A549 (cell line): Measurements from ENCODE around the gene ADORA1. TPM values are rescaled to one million over a fixed set of nuclear protein-coding genes. Genes with fewer than 3 reads are reported as not detected.

Experiments used
- ATAC-seq, 2 experiments: fragments of 200-7000 bp in 1 of 2; fragments of >200 bp in 1 of 2; cut with Nextera tagmentation in 1 of 2; cut with Tn5 transposase in 1 of 2; 3 replicates each; pipeline versions ENCODE4 v1.8.0 to v1.9.1; 2018 to 2020; ENCODE audit warnings: mild to moderate bottlenecking in 1 of 2, moderate library complexity in 1 of 2
- CTCF ChIA-PET: fragments of 300-600 bp; sonication (Branson Sonifier 250); formaldehyde crosslinking; extraction: SDS; loops from one replicate; lab custom pipeline; 2021; ENCODE audit warnings: antibody characterized with exemption, inconsistent platforms; lab: Yijun Ruan, JAX
- POLR2A ChIA-PET: fragments of 350-600 bp; formaldehyde crosslinking; extraction: SDS; loops from one replicate; lab custom pipeline; 2021; ENCODE audit warnings: antibody characterized with exemption, inconsistent platforms; lab: Yijun Ruan, JAX
- DNase-seq, 2 experiments: peaks; one replicate each; pipeline versions ENCODE4 v3.0.0 to v3.0.0-alpha.2; 2011 to 2016; ENCODE audit warnings: low read depth in 1 of 2, low spot score in 1 of 2
- FAIRE-seq: peaks from 2 replicates; lab custom pipeline; 2011; peaks lifted over from hg19 to GRCh38; lab: Jason Lieb, UNC
- H3K27ac ChIP-seq, 2 experiments: fragments of >200 bp; sonication (Bioruptor Twin); formaldehyde crosslinking; 3 replicates each; pipeline ENCODE4 v1.5.1; 2016 to 2017
- H3K4me1 ChIP-seq: fragments of >200 bp; sonication (Bioruptor Twin); formaldehyde crosslinking; 3 replicates; pipeline ENCODE4 v1.6.1; 2016
- H3K4me2 ChIP-seq: fragments of >200 bp; sonication (Bioruptor Twin); formaldehyde crosslinking; 3 replicates; pipeline ENCODE4 v1.6.1; 2016
- H3K4me3 ChIP-seq: fragments of >200 bp; sonication (Bioruptor Twin); formaldehyde crosslinking; 3 replicates; pipeline ENCODE4 v1.5.1; 2016
- H3K9me3 ChIP-seq: fragments of >200 bp; sonication (Bioruptor Twin); formaldehyde crosslinking; 3 replicates; pipeline ENCODE4 v1.6.1; 2016
- BHLHE40 ChIP-seq: IDR thresholded peaks from 2 replicates; pipeline ENCODE4 v1.6.1; 2012; ENCODE audit warnings: low read depth, low read length, inconsistent platforms
- CEBPB ChIP-seq, 2 experiments: fragments of >200 bp in 1 of 2; sonication (Bioruptor Twin) in 1 of 2; formaldehyde crosslinking in 1 of 2; IDR thresholded peaks; 2 replicates each; pipeline ENCODE4 v1.6.1; 2012 to 2016
- CHD2 ChIP-seq: fragments of 150-350 bp; IDR thresholded peaks from 2 replicates; pipeline ENCODE4 v1.6.1; 2014; ENCODE audit warnings: low read length; ENCODE audit not compliant: partially characterized antibody
- CHD4 ChIP-seq: fragments of 200-600 bp; sonication (generic); IDR thresholded peaks from 2 replicates; pipeline ENCODE4 v1.6.1; 2016; ENCODE audit warnings: antibody characterized with exemption, mild to moderate bottlenecking, borderline replicate concordance
- EHMT2 ChIP-seq: fragments of 200-600 bp; sonication (generic); IDR thresholded peaks from 2 replicates; pipeline ENCODE4 v1.6.1; 2016; ENCODE audit warnings: antibody characterized with exemption, low read depth, mild to moderate bottlenecking, moderate library complexity
- FOSB ChIP-seq: fragments of 250-450 bp; sonication (Bioruptor Pico); IDR thresholded peaks from 2 replicates; pipeline ENCODE4 v1.5.0; 2020; ENCODE audit warnings: mild to moderate bottlenecking, moderate library complexity
- GATA3 ChIP-seq: IDR thresholded peaks from 2 replicates; pipeline ENCODE4 v1.6.1; 2012; ENCODE audit warnings: borderline replicate concordance
- JUN ChIP-seq, 2 experiments: fragments of >200 bp; sonication (Bioruptor Twin); formaldehyde crosslinking; IDR thresholded peaks; 2 replicates in 1 of 2; 3 replicates in 1 of 2; pipeline ENCODE4 v1.6.1; 2016 to 2017
- MAZ ChIP-seq: fragments of 150-350 bp; IDR thresholded peaks from 2 replicates; pipeline ENCODE4 v1.6.1; 2014; ENCODE audit warnings: antibody characterized with exemption, low read depth, low read length, borderline replicate concordance
- NFE2L2 ChIP-seq: fragments of 150-350 bp; conservative IDR thresholded peaks from 2 replicates; pipeline ENCODE4 v1.6.1; 2014; ENCODE audit warnings: low read length
- POLR2A ChIP-seq: IDR thresholded peaks from 2 replicates; pipeline ENCODE4 v1.6.1; 2012; ENCODE audit warnings: mild to moderate bottlenecking, low read length
- POLR2AphosphoS2 ChIP-seq: conservative IDR thresholded peaks from 2 replicates; pipeline ENCODE4 v1.6.1; 2012; ENCODE audit warnings: low read length, improper control_type of control experiment, inconsistent platforms
- RARB ChIP-seq: fragments of 250-450 bp; sonication (Bioruptor Pico); IDR thresholded peaks from 2 replicates; pipeline ENCODE4 v1.8.0; 2021; ENCODE audit warnings: mild to moderate bottlenecking, moderate library complexity
- RFX5 ChIP-seq: fragments of 450-650 bp; IDR thresholded peaks from 2 replicates; pipeline ENCODE4 v1.7.1; 2014; ENCODE audit warnings: antibody characterized with exemption, mild to moderate bottlenecking, moderate library complexity
- SMC3 ChIP-seq: fragments of >200 bp; sonication (Bioruptor Twin); formaldehyde crosslinking; IDR thresholded peaks from 3 replicates; pipeline ENCODE4 v1.6.1; 2018; ENCODE audit warnings: inconsistent platforms
- TFCP2L1 ChIP-seq: fragments of 250-450 bp; sonication (Bioruptor Pico); IDR thresholded peaks from 2 replicates; pipeline ENCODE4 v1.5.0; 2021; ENCODE audit warnings: mild to moderate bottlenecking
- ZC3H11A ChIP-seq: fragments of 450-650 bp; IDR thresholded peaks from 2 replicates; pipeline ENCODE4 v1.6.1; 2014; ENCODE audit warnings: antibody characterized with exemption, mild to moderate bottlenecking
- ZSCAN20 ChIP-seq: fragments of 250-450 bp; sonication (Bioruptor Pico); IDR thresholded peaks from 2 replicates; pipeline ENCODE4 v1.8.0; 2022; ENCODE audit warnings: mild to moderate bottlenecking, moderate library complexity
- WGBS: methylation state at CpG from one replicate; pipeline ENCODE4 v1.1.6; 2017; ENCODE audit errors: missing lambda C conversion rate; 5-methylcytosine and 5-hydroxymethylcytosine counted together
- polyA plus RNA-seq, 4 experiments: library from polyadenylated mRNA; depleted of rRNA in 3 of 4; stranded (reverse); fragments of >200 nt; fragmentation: RNase III in 1 of 4; extraction: RNeasy Plus Mini Kit Qiagen cat#74134 plus additional on column Dnase treatment in 1 of 4; gene quantifications; 2 replicates in 3 of 4; 3 replicates in 1 of 4; pipeline ENCODE4 v1.2.3, GENCODE V29; 2011 to 2017
- TF ChIP-seq, protein P1 (sequence below): fragments of 200-600 bp; sonication (generic); IDR thresholded peaks from 2 replicates; pipeline ENCODE4 v1.6.1; 2016; ENCODE audit warnings: antibody characterized with exemption, mild to moderate bottlenecking, moderate library complexity
- TF ChIP-seq, protein P2 (sequence below): fragments of 250-450 bp; sonication (Bioruptor Pico); IDR thresholded peaks from 2 replicates; pipeline ENCODE4 v1.5.0; 2021; ENCODE audit warnings: mild to moderate bottlenecking, moderate library complexity, borderline replicate concordance

ADORA1 gene
- polyA plus RNA-seq, 2 of the 4 experiments (the other 2 are of a cell fraction), result 0.48 to 2.4 TPM

DNA sequence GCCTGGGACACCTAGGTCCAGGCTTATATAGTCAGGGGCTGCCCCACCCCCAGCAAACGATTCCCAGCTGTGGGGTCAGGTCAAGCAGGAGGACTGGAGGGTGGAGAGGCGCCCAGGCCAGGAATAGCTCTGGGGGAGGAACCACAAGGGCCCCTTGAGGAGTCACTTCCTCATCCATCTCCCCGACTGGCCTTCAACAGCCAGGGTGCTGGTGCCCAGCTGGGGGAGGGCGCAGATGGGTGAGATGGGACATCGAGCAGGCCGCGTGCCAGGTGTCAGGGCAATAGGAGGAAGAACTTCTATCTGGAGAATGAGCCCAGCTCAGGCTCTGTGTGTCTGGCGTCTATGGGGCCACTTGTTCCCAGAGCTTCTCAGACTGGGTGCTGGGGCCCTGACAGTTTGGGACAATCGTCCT is 48.3 kb downstream of the ADORA1 start:
- ATAC-seq, result no peak
- H3K9me3 ChIP-seq, result no peaks in the 10 kb centered on the region
- no peak for TF ChIP-seq ZSCAN20 (CRISPR knock-in tag)
- no peak for TF ChIP-seq CHD4
- TF ChIP-seq MAZ, result no peak
- TF ChIP-seq NFE2L2, result no peak
- TF ChIP-seq, all 56 proteins: peak for 0
- no peak overlapping the region for H3K4me3 ChIP-seq
- H3K4me2 ChIP-seq, result no peak overlapping the region
- ChIA-PET POLR2A (no interaction called here), CTCF (interaction anchor here (0.6 to 13.2 kb wide), 10 partner anchors 8 to 136 kb away, joined by 3 to 188 read pairs (median 4); partner anchors contain the start of genes ADORA1 and CHI3L1)
- peaks cover 34% of the 10 kb centered on the region for H3K4me1 ChIP-seq
- peak overlapping the region in 1 of 2 experiments; percentile 81; a peak in 4 of 6 replicates for H3K27ac ChIP-seq
- FAIRE-seq (no peak), DNase-seq (no peak)
- 81% methylated on average over 6 of the region's 9 CpGs for WGBS

DNA sequence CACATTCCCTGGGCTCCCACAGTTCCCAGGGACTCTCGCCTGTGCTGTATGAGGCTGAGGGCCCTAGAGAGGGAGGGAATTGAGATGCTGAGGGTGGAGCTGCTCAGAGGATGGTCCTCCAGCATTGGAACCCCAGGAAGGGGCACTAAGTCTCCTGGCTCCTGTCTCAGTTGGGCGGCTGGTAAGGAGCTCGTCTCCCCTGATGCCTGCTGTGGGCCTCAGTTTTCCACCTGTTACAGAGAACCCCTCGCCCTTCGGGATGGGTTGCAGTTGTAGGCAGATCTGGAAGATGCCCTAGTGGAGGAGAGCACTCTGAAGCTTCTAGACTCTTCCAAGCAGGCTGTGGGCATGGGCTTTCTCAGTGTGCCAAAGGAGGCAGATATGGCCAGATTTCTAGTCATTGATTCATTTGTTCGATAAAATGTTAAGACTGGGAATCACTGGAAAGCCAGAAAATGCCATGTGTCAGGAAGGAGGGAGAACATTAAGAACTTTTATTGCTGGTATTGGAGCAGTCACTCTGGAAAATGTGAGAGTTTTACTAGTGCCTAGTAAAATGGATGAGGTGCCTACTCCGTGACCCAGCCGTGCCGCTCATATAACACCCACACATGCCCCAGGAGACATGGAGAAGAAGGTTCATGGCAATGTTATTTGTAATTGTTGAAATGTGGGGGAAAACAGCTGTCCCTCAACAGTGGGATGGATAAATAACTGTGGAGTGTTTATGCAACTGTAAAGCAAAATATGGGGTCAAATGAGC is 48.9 kb downstream of the ADORA1 start:
- WGBS, result 83% methylated on average over 9 of the region's 9 CpGs
- no peak for TF ChIP-seq ZC3H11A
- TF ChIP-seq POLR2A, result no peak
- TF ChIP-seq FOSB, result no peak
- TF ChIP-seq RFX5, result no peak
- TF ChIP-seq RARB (CRISPR knock-in tag), result no peak
- no peak for TF ChIP-seq POLR2AphosphoS2
- no peak for TF ChIP-seq SMC3
- TF ChIP-seq GATA3, result no peak
- TF ChIP-seq EHMT2, result no peak
- no peak for TF ChIP-seq TFCP2L1
- TF ChIP-seq, protein P1, sequence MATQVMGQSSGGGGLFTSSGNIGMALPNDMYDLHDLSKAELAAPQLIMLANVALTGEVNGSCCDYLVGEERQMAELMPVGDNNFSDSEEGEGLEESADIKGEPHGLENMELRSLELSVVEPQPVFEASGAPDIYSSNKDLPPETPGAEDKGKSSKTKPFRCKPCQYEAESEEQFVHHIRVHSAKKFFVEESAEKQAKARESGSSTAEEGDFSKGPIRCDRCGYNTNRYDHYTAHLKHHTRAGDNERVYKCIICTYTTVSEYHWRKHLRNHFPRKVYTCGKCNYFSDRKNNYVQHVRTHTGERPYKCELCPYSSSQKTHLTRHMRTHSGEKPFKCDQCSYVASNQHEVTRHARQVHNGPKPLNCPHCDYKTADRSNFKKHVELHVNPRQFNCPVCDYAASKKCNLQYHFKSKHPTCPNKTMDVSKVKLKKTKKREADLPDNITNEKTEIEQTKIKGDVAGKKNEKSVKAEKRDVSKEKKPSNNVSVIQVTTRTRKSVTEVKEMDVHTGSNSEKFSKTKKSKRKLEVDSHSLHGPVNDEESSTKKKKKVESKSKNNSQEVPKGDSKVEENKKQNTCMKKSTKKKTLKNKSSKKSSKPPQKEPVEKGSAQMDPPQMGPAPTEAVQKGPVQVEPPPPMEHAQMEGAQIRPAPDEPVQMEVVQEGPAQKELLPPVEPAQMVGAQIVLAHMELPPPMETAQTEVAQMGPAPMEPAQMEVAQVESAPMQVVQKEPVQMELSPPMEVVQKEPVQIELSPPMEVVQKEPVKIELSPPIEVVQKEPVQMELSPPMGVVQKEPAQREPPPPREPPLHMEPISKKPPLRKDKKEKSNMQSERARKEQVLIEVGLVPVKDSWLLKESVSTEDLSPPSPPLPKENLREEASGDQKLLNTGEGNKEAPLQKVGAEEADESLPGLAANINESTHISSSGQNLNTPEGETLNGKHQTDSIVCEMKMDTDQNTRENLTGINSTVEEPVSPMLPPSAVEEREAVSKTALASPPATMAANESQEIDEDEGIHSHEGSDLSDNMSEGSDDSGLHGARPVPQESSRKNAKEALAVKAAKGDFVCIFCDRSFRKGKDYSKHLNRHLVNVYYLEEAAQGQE, result no peak
- TF ChIP-seq BHLHE40, result no peak
- peaks cover 34% of the 10 kb centered on the region for H3K4me1 ChIP-seq
- H3K4me2 ChIP-seq, result peak overlapping the region; percentile 56
- CTCF ChIA-PET, result interaction anchor here (0.8 to 13.2 kb wide), 7 partner anchors 7 to 137 kb away, joined by 3 to 188 read pairs (median 12); partner anchors contain the start of gene CHI3L1
- DNase-seq (no peak), ATAC-seq (no peak), FAIRE-seq (no peak)
- peak overlapping the region; percentile 76 to 81 for H3K27ac ChIP-seq
- H3K4me3 ChIP-seq, result no peak overlapping the region
- POLR2A ChIA-PET, result no interaction called here
- H3K9me3 ChIP-seq, result no peaks in the 10 kb centered on the region

DNA sequence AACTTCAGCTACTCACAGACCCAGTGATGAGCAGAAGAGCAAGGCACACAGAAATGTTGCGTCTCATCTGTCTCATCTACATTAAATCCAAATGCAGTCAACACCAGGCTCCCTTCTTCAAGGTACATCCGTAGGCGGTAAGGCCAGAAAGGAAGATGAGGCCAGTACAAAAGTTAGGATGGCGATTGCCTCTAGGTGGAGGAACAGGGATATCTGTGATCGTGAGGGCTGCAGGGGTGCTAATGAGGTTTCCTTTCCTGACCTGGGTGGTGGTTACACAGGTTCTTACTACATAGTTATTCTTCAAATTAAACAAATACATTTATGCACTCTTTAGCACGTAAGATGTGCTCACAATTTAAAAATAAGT is 49.5 kb downstream of the ADORA1 start:
- no peaks in the 10 kb centered on the region for H3K9me3 ChIP-seq
- no peak for DNase-seq
- TF ChIP-seq ZC3H11A, result no peak
- TF ChIP-seq MAZ, result no peak
- TF ChIP-seq, protein P2, sequence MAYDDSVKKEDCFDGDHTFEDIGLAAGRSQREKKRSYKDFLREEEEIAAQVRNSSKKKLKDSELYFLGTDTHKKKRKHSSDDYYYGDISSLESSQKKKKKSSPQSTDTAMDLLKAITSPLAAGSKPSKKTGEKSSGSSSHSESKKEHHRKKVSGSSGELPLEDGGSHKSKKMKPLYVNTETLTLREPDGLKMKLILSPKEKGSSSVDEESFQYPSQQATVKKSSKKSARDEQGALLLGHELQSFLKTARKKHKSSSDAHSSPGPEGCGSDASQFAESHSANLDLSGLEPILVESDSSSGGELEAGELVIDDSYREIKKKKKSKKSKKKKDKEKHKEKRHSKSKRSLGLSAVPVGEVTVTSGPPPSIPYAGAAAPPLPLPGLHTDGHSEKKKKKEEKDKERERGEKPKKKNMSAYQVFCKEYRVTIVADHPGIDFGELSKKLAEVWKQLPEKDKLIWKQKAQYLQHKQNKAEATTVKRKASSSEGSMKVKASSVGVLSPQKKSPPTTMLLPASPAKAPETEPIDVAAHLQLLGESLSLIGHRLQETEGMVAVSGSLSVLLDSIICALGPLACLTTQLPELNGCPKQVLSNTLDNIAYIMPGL, result no peak
- no peak for TF ChIP-seq CHD2
- no peak for TF ChIP-seq JUN (IDR thresholded peaks at IDR 0.05)
- no peak for TF ChIP-seq CEBPB (IDR thresholded peaks at IDR 0.05)
- TF ChIP-seq, all 56 proteins: peak for 0
- 90% methylated on average over 6 of the region's 6 CpGs for WGBS
- CTCF ChIA-PET, result interaction anchor here (2.9 to 13.2 kb wide), 4 partner anchors 40 to 138 kb away, joined by 11 to 188 read pairs (median 48); no protein-coding TSS in a partner anchor
- ATAC-seq, result no peak
- POLR2A ChIA-PET, result no interaction called here
- H3K27ac ChIP-seq, result peak overlapping the region; percentile 76 to 81
- peak overlapping the region; percentile 56 for H3K4me2 ChIP-seq
- H3K4me1 ChIP-seq, result peaks cover 34% of the 10 kb centered on the region
- no peak overlapping the region for H3K4me3 ChIP-seq
- no peak for FAIRE-seq
